GM19395 (cell line): Measurements from ENCODE around the gene SARNP.
A peak's percentile ranks its signal among the peaks of the same experiment; 100 is the strongest.
"Not testable (repeated sequence)": the region's sequence is repeated elsewhere in the genome, so short reads cannot be mapped to it uniquely, and the experiment has no call there.

Source experiments
- ATAC-seq: cut with Tn5 transposase; IDR thresholded peaks from one replicate; pipeline ENCODE4 v1.9.1; 2021; ENCODE audit warnings: mild to moderate bottlenecking, moderate library complexity; ENCODE audit not compliant: unreplicated experiment

The SARNP gene

GRCh38 chr12:55839345-55840140, 22.0 kb upstream of the SARNP start:
- ATAC-seq = no peak

- ATAC-seq = no peak
Measured at GRCh38 chr12:55838361-55838760, 20.8 kb upstream of the SARNP start.

GRCh38 chr12:55834400-55834799, 16.9 kb upstream of the SARNP start:
- not testable (repeated sequence) for ATAC-seq

DNA sequence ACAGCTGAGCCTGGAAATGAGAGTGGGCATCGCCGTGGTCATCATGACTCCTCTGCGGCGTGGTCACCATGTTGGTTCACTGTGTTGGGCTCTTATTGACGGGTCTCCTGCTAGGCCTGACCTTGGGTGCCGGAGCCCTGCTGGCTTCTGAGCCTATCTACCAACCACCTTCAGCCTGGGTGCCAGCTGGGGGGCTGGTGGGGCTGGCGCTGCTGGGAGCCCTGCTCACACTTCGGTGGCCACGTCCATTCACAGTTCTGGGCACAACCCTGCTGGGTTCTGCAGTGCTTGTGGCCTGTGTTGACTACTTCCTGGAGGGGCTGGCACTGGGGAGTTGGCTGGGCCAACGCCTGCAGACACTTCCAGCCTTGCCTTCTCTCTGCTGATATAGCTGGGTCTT, 15.5 kb upstream of the SARNP start:
- no peak for ATAC-seq

DNA sequence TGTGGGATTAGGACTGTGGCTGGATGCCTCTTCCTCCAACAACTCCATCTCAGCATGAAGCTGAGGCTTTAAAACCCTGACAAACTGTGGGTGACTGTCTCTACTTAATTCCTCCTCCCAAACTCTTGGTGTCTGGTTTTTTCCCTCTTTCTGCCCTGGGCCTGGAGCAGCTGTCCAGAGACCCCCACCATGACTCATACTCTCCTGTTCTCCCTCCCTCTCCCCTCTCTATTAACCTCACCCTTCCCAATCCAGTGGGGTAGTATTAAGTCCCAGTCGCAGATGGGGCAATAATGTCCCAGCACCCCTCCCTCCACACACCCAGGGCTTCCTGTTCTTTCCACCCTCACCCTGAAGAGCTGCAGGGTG, 13.9 kb upstream of the SARNP start:
- no peak for ATAC-seq

GRCh38 chr12:55830601-55831446, 13.3 kb upstream of the SARNP start:
- no peak for ATAC-seq

DNA sequence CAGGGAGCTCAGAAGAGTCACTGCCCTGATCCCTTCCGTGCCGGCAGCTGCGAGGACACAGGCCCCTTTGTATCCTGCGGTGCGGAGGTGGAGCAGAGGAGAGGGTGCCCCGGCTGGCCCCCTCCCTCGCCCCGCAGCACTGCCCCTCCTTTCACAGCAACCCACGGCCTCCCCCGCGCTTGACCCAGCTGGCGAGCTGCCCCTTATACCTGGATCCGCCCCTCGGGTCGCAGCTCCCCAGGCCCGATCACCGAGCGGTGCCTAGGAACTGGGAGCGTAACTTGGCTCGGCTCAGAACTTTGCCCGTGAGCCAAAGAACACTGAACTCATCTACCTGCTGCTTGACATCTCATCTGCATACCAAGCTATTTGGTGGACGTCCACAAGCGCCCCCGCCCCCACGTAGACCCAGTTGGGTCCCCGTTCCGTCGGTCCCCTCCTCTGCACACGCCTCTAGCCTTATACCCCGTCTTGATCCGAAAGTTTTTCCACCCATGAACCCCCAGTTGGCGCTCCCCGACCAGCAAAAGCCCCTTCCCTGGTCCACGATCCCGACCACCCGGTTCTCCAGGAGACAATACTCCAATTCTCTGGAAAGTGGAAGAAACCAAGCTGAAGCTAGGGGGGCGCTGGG, 12.6 kb upstream of the SARNP start:
- ATAC-seq = peak; percentile 33

DNA sequence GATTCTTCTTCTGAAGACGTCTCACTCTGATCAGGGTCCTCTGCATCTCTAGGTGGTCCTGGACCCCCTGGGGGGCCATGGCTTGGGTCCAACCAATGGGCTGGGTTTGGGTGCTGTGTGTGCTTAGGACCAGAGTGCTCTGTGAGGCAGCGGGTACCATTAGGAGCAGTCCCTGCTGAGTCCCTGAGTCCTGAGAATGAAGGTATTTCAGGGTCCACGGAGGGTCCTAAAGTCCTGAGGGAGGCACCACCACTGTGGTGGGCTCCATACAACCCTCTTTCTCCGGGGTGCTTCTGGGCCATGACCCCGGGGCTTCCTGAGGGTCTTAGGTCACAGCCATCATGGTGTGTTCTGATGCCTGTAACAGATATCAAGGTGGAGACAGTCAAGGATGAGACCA, 10.8 kb upstream of the SARNP start:
- ATAC-seq = no peak

DNA sequence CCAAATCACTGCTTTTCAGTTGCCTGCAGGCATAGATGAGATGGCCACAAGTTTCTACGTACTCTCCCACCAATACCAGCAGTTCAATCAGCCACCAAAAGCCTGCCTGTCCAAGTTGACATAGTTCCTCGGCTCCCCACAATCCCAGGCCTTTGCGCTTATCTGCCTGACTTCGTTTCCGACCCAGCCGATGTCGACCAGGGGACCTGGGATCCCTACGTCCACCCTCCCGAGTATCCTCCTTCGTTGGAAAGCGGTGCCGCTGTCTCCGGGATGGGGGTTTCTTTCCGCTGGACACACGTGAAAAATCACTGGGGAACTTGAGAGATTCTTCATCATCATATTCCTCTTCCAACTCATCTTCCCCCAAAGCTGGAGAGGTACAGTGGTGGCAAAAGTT, 10.3 kb upstream of the SARNP start:
- ATAC-seq = no peak

DNA sequence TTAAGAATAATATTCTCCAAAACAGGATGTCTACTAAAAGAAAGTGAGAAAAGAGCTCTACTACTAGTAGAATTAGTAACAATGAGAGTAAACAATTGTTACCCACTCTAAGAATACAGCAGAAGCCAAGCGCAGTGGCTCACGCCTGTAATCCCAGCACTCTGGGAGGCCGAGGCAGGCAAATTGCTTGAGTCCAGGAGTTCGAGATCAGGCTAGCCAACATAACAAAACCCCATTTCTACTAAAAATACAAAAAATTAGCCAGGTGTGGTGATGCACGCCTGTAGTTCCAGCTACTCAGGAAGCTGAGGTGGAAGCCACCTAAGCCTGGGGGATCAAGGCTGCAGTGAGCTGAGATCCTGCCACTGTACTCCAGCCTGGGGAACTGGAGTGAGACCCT, 7.2 kb upstream of the SARNP start:
- ATAC-seq = no peak

DNA sequence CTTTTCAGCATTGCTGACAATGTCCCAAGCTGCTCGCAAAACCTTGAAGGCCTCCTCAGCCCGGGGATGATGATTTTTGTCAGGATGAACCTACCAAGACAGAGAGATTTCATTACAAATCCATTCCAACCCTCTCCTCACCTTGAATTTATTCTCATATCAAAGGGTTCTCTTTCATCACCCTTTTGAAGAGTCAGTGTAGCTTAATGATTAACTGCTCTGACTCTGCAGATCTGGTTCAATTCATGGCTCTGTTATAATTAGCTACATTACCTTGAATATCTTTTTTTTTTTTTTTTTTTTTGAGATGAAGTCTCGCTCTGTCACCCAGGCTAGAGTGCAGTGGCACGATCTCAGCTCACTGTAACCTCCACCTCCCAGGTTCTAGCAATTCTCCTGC, 5.9 kb upstream of the SARNP start:
- ATAC-seq = no peak

DNA sequence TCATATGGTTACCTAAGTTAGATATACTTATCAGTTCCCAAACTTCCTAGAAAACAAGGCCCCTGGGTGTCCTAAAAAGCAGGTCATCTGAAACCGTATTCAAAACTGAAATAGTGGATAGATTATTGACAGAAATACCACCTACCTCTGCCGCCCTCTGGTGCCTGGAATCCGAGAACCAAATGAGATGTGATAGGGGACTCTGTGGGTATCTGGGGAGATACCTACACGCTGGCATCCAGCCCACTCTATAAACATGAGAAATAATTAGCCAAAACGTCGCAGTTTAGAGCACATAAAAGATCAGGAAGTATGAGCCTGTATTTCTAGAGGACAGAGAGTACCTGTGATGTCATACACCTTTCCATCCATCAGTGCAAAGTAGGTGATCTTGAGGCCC, 4.7 kb upstream of the SARNP start:
- ATAC-seq = no peak

- no peak for ATAC-seq
Measured at GRCh38 chr12:55820679-55821078, 3.2 kb upstream of the SARNP start.

DNA sequence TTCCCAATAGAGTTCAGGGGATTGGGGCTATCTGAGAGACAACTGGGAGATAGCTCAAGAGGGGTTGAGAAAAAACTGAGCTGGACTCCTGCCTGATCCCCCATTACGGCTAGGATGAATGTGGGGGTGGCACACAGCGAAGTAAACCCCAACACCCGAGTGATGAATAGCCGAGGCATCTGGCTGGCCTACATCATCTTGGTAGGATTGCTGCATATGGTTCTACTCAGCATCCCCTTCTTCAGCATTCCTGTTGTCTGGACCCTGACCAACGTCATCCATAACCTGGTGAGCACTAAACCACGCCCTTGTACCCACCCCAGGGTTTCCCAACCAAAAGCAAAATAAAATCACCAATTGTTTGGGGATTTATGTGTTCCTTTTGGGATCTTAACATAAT, 1.4 kb upstream of the SARNP start:
- ATAC-seq = no peak

GRCh38 chr12:55818140-55818728, 710 bp upstream of the SARNP start:
- peak; percentile 28 for ATAC-seq

DNA sequence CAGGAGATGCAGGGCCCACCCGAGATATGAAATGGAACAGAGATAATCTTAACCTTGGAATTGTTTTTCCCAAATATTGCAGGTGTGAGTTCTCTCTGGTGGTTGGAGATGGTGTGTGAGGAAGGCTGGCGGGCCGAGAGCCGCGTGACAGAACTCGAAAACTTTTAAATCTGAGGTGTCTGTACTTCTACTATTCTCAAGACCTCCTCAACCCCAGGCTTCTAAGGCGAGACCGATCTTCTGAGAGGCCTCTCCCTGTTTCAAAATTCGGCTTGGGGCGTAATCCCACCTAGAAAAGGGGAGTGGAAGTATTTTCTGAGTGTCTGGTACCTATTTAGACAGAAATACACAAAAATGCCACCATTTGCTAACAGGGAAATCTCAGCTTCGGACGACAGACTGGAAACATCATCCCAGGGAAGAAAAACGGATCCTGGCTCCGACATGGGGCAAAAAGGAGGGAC, 611 bp downstream of the SARNP start:
- no peak for ATAC-seq

DNA sequence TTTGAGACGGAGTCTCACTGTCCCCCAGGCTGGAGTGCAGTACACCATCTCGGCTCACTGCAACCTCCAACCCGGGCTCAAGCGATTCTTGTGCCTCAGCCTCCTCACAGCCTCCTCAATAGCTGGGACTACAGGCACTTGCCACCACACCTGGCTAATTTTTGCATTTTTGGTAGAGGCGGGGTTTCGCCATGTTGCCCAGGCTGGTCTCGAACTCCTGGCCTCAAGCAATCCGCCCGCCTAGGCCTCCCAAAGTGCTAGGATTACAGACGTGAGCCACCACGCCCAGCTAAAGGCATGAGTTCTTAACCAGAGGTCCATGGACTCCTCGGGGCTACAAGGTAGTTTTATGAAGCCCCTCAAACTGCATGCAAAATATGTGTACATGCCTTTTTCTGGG, 2.1 kb downstream of the SARNP start:
- no peak for ATAC-seq

DNA sequence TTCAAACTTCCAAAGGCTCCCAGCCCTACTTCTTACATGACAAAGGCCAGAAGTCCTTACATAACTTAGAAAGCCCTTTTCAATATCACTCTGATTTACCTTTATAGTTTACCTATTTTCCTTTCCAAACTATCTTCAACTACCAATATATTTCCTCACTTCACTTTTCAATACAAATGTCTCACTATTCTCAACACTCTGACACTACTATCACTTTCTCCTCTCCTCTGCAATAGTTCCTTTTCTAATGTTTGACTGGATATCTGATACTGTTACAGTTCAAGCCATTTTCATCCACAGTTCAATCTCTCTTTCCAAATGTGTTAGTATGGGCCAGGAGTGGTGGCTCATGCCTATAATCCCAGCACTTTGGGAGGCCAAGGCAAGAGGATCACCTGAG, 3.3 kb downstream of the SARNP start:
- ATAC-seq = no peak

DNA sequence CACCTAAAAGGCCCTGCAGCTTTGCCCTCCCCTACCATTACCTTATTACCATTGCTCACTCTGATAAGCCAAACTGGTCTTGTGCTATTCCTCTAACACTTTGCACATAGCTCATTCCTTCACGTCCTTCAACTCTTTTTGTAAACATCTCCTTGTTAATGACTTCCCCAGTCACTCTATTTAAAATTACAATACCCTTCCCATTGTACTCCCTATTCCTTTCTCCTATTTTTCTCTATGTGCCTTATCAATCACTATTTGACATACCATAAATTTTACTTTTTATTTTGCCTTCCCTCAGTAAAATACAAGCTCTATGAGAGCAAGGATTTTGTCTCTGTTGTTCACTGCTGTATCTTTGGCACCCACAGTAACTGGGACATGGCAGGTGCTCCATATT, 5.4 kb downstream of the SARNP start:
- no peak for ATAC-seq

GRCh38 chr12:55809274-55809673, 8.2 kb downstream of the SARNP start:
- no peak for ATAC-seq

- no peak for ATAC-seq
Measured at GRCh38 chr12:55806982-55807381, 10.5 kb downstream of the SARNP start.
